ENCODE data around the gene ITGA5. TPM values are rescaled to one million over a fixed set of nuclear protein-coding genes. Genes with fewer than 3 reads are reported as not detected.
A peak's percentile ranks its signal among the peaks of the same experiment; 100 is the strongest.

Gene ITGA5
- total RNA-seq, 1 donor from 2014 or later: 29.2 TPM

DNA sequence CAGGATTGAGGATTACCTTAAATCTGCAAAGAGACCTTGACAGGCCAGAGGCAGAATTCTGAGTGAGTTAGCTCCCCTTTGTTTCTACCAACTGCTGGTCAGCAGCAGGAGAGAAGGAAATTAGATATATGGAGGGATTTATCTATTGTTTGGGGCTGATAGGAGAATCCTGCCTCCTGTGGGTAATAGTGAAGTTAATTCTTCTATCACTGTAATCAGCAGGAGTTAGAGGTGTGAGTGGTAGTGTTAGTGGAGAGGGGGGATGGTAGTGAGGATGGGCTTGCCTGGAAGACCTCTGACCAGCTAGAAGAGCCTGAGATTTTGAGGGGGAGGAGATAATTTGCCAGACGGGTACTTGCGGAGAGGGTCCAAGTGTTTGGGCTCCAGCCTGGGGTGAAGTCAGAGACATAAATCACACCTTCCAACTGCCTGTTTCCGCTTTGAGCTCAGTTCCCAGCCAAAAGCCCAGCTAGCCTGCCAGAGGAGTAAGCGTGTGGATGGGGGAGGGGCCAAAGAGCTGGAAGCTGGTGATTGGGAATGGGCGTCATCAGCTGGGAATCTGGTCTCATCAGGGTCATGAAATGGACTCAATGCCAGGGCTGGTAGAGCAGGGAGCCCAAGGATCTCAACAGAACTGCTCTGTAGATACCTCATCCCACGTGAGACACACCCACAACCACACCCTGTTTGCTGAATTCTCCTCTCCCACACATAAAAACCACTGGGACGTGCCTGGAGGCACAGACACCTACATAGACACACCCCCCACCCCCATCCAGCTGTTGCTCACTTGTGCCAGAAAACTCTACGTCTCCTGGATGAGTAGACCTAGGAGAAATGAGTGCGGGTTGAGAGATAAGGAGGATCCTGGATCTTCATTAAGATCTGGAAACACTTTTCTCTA is 13.1 kb upstream of the ITGA5 start:
- ATAC-seq (peak; percentile 39), DNase-seq (ENCODE audit: low spot score) (peak; percentile 67)

DNA sequence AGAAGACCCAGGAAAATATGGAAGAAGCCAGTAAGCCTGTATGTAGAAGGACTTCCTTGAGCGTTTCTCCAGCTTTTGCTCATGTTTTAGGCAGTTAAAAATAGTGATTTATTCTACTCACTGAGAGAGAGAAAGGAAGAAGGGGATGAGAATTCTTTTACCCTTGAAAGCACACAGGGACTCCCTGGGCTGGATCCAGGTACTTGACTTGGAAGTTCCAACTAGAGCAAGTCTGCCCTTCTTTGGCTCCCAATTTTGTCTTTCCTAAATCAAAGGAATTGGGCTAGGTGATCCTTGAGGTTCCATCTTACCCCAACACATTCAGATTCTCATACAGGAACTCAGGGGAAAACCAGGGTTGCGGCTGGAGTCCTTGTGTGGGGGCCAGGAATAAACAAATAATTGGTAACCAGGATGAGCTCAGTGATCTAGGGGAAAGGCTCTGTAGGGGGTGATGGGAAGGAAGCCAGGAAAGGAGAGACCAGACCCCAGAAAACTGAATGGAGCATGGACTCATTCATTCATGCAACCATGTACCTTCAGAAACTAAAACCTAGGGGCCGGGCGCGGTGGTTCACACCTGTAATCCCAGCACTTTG is 11.5 kb upstream of the ITGA5 start:
- ATAC-seq (no peak), DNase-seq (ENCODE audit: low spot score) (no peak)

DNA sequence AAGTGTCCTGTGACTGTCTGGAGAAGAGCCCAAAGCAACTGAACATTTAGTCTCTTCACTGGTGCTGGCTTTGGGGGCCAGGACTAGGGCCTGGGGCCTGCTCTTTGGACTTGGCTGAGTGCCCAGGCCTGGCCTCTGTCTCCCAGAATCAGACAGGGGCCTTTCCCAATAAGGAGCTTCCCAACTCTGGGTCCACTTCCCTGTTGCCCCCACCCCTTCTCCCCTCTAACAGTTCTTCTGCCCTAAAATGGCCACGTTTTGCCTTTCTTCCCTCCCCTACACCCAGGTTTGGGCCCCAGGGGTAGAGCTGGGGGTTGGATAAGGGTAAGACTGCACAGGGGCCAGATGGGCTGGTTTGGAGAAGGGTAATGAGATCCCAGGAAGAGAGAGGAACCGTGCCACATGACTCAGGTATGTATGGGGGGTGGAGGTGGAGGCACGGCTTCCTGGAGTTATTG is 10.0 kb upstream of the ITGA5 start:
- ATAC-seq (peak; percentile 59), DNase-seq (ENCODE audit: low spot score) (no peak)

DNA sequence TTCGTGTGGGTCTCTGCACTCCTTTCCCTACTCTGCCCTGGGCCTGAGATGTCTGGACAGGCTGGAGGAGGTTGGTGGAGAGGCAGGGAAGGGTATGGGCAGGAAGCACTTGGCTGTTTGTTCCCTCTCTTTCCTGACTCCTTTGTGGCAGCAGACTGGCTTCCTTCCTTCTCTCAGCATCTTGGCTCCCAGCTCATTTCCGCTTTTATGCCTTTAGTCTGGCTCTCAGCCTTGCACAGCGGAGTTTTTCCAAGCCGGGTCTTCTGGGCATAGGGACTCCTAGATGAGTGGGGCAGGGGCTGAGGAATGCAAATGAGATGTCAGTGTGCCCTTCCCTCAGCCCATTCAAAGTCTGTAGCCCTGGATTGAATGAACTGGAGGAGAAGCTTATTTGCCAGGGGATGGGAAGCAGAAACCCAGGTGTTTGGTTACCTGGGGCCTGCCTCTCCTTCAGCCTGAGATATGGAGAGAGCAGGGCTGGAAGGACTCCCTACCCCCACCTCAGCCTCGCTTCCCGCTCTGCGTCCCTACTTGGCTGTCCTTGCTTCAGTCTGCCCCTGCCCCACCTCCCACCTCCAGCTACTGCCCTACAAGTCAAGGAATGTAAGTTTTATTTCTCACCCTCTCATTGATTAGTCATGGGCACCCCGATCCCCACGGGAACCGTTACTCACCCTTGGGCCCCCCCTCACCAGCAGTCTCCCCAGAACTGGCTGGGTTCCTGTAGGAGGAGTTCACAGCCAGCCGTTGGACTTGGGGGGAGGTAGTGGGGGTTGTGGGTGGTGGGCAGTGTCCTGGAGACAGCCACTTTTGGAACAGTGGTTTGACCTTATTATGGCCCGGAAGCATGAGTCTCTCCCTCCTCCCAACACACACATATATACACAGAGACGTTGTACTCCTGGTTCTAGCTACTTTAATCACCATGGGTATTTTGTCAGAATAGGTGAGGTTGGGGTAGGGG is 9.3 kb upstream of the ITGA5 start:
- DNase-seq (ENCODE audit: low spot score) (no peak), ATAC-seq (peak; percentile 27)

DNA sequence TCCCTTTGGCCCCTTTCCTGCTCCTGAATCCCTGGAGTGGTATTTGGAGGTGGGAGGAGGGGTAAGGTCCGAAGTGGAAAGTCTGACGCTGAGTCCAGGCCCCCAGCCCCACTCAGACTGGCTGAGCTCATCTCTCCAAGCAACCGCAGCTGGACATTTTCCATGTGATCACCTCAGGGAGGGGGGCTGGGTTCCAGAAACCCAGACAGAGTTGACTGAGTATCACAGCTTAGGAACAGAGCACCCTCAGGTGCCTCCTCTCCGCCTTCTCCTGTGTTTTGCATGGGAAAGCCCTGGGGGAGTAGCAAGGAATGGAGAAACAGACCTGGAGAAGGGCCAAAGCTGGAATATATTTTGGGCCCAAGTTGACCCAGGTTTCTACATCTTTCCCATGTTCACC is 8.0 kb upstream of the ITGA5 start:
- ATAC-seq: no peak
- DNase-seq (ENCODE audit: low spot score): no peak

DNA sequence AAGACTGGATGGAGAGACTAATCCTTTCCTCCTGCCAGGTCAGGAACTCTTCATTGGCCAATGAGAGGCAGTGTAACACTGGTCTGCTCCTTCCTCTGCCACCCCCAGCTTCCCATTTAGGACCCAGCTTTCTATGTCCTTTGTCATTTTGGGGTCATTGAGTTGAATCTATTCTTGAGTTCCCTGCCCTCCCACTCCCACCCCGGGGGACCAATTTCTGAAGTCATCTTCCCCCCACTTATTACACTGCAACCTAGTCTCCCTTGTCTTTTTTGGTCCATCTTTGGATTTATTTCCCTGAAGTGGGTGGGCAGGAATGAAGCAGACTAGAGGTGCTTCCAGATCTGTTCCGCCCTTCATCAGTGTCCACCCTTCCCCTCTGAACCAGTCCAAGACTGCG is 7.6 kb upstream of the ITGA5 start:
- no peak for ATAC-seq
- no peak for DNase-seq (ENCODE audit: low spot score)

DNA sequence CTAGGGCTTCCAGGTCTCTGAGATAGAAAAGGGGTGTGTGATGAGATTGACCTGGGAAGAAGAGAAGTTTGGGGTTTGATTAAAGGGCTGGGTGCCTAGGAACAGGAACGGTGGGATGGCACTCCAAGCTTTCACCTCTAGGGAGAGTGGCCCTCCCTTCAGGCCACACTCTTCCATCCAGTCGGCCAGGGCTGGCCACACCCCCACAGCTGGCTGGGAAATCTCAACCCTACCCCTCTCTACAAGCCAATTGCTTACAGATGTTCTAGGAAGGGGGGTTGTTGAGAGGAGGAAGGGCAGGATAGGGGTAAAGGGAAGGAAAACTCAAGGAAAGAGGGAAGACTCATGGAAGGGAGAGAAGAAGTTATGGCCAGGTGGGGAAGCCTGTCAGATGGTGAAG is 6.6 kb upstream of the ITGA5 start:
- DNase-seq (ENCODE audit: low spot score) (no peak), ATAC-seq (no peak)

DNA sequence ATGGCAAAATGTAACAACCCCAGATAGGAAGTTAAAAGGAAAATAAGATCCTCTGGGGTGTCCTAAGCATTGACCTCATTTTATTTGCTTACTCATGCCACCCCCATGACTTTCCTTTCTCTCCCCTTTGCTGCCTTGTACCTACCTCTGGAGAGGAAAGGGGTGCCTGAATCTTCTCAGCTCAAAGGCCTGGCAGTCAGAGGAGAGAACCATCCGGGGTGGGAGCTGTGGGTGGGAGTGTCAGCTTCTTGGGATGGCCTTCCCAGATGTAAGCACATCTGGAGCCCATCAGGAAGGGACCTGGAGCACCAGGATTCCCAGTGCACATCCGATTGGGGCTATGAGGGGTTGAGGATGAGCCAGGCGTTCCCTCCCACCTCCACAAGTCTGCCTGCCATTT is 5.2 kb upstream of the ITGA5 start:
- DNase-seq (ENCODE audit: low spot score): no peak
- no peak for ATAC-seq

DNA sequence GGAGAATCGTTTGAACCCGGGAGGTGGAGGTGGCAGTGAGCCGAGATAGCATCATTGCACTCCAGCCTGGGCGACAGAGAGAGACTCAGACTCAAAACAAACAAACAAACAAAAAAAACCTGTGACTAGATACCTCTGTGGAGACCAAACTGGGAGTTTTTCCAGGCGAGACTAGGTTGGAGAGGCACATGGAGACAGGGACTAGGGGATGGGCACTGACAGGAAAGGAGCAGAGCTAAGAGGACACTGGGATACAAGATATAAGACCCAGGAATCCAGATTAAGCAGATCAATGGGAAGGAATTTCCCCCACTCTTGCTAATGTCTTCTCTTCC is 4.7 kb upstream of the ITGA5 start:
- no peak for ATAC-seq

DNA sequence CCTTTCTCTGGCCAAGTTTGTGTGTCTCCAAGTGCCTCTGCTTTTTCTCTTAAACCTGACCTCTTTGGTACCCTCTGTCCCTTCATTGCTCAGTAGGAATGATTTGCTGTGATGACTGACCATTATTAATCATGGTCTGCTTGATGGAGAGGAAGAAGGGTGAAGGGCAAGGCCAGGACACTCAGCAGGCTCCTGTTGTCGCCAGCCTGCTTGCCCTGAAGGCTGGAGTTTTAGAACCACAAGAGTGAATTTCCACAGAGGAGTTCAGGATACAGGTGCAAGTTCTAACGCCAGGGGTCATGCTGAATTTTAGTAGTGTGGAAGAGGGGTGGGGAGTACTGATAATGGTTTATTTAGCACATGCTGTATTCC is 2.8 kb upstream of the ITGA5 start:
- no peak for ATAC-seq
- no peak for DNase-seq (ENCODE audit: low spot score)

More for the DNA sequence above, 4.7 kb upstream of the ITGA5 start:
- DNase-seq (ENCODE audit: low spot score): no peak

DNA sequence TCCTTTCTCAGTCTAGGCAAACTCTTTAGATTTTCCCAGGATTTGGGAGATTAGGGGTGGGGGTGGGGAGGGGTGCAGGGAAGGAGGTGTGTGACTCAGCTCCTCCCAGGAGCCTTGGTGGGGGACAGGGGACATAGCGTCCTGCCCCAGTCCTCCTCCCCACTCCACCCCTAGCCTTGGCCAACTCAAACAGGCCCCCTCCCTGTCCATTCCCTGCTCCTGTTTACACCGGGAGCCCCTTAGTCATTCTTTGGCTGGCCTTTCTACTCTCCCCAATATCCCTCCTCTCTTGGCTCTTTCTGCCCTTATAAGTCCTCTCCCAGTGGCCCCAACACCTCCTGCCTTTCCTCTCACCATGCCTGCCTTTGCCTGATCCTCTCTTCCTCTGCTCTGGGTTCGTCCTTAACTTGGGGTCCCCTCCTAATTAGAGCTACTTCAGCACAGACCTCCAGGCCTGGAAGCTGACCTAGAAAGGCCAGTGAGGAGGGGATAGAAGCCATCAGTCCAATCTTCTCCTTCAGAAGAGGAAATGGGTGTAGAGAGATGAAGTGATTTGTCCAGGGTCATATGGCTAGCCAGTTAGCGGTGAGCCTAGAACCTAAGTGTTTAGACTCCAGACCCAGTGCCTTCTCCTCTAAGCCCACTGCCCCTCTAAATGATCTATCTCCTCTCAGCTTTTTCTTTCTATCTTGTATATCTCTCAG is 2.3 kb upstream of the ITGA5 start:
- no peak for ATAC-seq
- no peak for DNase-seq (ENCODE audit: low spot score)

DNA sequence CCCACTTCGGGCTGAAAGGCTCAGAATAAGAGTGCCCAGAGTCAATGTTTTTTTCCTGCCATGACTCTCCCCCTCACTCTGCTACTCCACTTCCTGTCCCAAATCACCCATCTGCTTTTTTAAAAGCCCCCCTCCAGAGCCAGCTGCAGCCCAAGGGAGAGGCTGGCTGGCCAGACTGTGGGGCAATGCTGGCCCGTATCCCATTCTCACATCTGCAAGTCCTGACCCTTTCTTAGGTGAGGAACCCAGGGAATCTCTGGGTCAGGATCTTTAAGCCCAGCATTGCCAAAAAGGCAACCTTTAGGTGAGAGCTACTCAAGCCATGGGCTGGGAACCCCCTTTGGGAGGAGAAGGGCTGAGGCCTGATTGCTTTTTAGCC is 1.7 kb upstream of the ITGA5 start:
- ATAC-seq (no peak), DNase-seq (ENCODE audit: low spot score) (no peak)

DNA sequence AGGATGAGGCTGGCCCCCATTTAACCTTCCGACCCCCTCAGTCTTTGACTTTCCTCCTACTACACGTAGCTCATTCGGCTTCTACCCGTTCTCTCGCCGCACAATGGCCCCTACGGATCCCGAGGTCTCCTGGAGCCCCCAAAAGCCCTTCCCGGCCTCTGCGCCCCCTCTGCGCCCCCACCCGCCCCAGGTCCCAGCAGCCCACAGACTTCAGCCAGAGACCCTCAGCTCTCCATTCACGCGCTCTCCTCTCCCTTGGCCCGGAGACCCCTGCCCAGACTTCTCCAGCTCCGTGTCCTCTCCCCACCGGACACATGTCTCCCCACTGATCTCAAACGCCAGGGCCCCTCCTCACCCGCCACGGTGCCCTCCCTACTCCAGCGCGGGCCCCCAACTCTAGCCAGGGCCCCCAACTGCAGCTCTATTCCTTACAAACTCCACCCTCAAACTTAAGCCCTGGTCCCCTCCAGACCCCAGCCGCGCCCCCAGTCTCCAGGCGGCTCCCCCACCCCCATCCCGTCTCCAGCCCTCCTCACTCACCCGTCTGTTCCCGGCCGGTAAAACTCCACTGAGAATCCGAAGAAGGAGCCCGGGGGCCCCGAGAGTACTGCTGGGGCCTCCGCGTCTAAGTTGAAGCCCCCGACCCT is 502 bp downstream of the ITGA5 start:
- no peak for DNase-seq (ENCODE audit: low spot score)
- no peak for ATAC-seq

DNA sequence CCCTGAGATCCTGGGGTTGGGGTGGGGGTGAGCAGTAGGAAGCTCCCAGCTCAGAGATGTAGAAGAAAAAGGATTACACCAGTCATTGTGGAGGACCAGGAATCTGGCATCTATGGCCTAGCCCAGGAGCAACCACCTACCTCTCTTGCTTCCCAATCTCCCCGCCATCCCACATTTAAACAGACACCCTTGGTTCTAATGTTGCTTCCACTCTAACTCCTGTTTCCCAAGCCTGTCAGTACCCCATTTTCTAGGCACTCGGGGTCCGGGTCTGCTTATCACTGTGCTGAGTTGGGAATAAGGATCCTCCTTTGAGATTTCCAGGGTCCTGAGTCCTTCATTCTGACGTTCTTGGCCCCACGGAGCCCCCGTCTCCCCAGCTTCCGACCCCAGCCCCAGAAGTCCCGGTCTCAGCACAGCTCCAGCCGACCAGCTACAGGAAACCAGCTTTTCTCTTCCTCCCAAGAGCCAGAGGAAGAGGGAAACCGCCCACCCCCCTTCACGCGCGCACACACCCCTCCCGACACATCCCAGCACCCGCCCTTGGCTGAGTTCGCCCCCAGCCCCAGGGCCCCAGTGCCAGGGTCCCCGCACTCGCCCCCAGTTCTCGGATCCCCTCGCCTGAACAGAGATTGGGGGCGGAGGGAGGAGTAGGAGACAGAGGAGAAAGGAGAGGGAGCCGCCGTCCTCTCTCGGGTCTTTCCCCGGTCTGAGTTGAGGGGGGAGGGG is 1.2 kb downstream of the ITGA5 start:
- ATAC-seq (no peak), DNase-seq (ENCODE audit: low spot score) (no peak)

DNA sequence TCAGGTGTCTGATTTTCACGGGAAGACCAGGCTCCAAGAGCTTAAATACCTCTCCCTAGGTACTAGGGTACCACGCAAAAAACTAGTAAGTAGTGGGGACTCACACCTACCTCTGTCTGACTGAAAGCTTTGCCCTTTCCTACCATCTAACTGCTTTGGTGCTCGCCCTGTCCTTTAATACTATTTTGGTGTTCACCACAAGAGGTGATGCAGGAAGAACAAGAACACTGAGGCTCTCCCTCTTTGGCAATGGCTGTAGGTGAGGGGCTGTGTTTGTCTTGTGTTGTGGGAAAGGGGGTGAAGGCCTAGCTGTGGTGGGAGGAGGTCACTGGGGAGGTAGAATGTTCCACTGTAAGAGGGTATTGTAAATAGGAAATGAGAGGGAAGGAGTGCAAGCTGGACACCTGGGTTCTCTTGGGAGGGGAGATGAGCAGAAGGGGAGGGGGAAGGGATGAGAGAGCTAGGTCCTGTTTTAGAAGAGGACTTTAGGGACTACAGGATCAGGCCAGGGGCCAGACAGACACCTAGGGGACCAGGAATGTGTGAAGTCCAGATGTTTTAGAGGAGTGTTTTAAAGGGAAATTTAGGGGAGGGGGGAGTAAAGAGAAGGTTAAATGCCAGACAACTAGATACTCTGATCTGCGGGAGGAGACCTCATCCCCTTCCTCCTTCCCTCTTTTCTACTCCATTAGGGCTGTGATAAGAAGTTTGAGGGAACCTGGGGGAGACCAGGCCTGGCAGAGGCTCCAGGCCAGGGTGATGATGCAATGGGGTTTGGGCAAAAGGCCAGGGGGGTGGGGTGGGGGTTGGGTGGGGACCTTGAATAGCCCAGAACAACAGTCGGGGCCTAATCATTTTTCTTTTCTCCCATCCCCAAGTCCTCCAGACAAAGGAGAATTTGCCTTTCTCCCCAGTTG is 2.1 kb downstream of the ITGA5 start:
- DNase-seq (ENCODE audit: low spot score) (no peak), ATAC-seq (no peak)

DNA sequence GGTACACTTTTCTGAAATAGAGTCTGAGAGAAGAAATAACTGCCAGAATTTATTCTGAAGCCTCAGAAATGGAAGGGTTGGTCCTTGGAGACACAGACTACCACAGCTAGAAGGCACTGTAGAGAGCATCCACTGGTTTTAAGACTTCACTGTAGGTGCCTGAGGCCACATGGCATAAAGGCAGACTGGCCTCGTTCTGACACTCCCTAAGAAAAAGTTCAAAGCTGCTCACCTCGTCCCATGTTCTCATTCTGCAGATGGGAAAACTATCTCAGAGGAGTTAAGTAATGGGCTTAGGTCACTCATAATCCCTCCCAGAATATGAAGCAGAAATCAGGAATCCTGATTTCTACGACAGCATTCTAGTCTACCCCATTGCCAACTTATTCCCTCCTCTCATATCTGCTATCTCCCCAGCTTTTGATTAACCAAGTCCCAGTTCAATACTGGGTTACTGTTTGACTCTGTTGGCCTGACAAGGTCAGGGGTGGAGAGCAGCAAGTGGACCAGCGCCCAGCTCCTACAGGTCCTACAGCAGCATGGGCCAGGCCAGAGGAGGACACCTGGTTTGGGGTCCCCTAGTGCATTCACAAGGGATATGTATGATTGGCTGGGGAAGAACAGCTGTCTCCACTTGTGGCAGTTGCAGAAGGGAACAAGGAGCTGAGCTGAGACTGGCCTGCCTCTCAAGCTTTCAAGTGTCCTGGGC is 3.7 kb downstream of the ITGA5 start:
- peak; percentile 85 for DNase-seq (ENCODE audit: low spot score)
- ATAC-seq: peak; percentile 69

DNA sequence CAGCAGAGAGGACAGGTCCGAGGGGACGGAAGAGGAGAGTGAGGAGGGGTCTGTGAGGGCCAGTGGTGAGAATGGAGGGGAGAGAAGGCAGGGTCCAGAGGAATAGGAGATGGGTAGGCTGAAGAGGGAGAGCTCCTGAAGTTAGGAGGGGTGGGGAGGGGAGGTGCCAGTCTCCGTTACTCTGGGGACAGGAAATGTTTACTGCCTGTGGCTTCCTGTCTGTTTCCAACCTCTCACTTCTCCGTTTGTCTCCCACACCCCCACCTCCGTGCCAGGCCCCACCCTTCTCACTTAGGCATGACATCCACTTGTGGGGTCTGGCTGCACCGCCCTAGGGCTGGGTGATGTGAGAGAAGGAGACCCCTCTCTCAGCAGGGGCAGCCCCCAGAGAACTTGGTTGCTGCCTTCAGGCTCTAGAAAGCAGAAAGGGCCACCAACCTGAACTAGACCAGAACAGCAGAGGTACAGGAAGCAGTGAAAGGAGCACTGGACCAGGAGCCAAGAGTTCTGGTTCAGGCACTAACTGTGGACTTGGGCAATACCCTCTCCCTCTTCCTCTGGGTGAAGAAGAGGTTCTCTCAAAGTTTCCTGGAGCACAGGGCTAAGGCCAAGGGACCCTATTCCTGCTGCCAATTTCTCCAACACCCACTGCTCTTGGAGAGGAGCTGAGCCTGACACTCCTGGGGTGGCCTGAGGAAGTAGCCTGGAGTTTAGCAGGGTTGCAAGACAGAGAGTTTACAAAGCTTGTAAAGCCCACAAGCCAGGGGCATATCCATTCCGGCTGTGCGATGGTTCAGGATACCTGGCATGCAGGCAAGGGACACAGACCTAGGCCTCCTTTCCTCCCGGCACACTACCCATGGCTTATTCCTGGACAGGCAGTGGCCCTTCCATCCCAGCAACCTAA is 5.5 kb downstream of the ITGA5 start:
- DNase-seq (ENCODE audit: low spot score) (peak; percentile 79), ATAC-seq (peak; percentile 52)

Measured in left lobe of liver (tissue), 2 donors.